B cell (primary cell): ENCODE data around the gene CARHSP1. TPM values are rescaled to one million over a fixed set of nuclear protein-coding genes. Genes with fewer than 3 reads are reported as not detected.
"Not testable (repeated sequence)": the region's sequence is repeated elsewhere in the genome, so short reads cannot be mapped to it uniquely, and the experiment has no call there.

ENCODE experiments used
- ATAC-seq: fragments of 200-7000 bp; cut with Tn5 transposase; one replicate; pipeline ENCODE4 v1.10.0; 2021; ENCODE audit warnings: low read depth, mild to moderate bottlenecking, moderate number of reproducible peaks, moderate library complexity
- CTCF ChIA-PET: fragments of 350-600 bp; sonication (Branson Sonifier 250); formaldehyde crosslinking; loops from one replicate; lab custom pipeline; 2021; ENCODE audit warnings: antibody characterized with exemption, inconsistent platforms; lab: Charles Lee
- POLR2A ChIA-PET: fragments of 350-600 bp; sonication (Branson Sonifier 250); formaldehyde crosslinking; loops from one replicate; lab custom pipeline; 2021; ENCODE audit warnings: antibody characterized with exemption; lab: Charles Lee
- DNase-seq: peaks from one replicate; pipeline ENCODE4 v3.0.0; 2013
- H2AFZ ChIP-seq: 2 replicates; pipeline ENCODE4 v1.6.1; 2012; ENCODE audit warnings: mild to moderate bottlenecking, low read depth, low read length; ENCODE audit not compliant: insufficient read depth, poor library complexity, severe bottlenecking
- H3K27ac ChIP-seq, 2 donors: 1 replicate in 1 of 2; 2 replicates in 1 of 2; pipeline ENCODE4 v1.5.1; 2012 to 2013; ENCODE audit warnings: low read length in 2 of 2, mild to moderate bottlenecking in 2 of 2, moderate library complexity in 1 of 2
- H3K27me3 ChIP-seq, 4 experiments: fragments of 200-600 bp in 1 of 4; sonication (generic) in 1 of 4; replicated peaks in 1 of 4; 1 replicate in 2 of 4; 2 replicates in 2 of 4; pipeline versions ENCODE4 v1.6.1 to v1.7.0; 2013 to 2016; ENCODE audit warnings: low read length in 3 of 4, mild to moderate bottlenecking in 2 of 4, mixed read lengths in 1 of 4, moderate library complexity in 1 of 4; ENCODE audit not compliant: insufficient read depth in 4 of 4, control insufficient read depth in 3 of 4; ENCODE audit errors: control extremely low read depth in 1 of 4
- H3K36me3 ChIP-seq, 2 experiments: replicated peaks in 1 of 2; 1 replicate in 1 of 2; 2 replicates in 1 of 2; pipeline versions ENCODE4 v1.6.1 to v1.7.1; 2013; ENCODE audit warnings: low read length in 1 of 2; ENCODE audit not compliant: insufficient read depth in 2 of 2, control insufficient read depth in 1 of 2; ENCODE audit errors: control extremely low read depth in 1 of 2, extremely low read depth in 1 of 2
- H3K4me1 ChIP-seq, 2 donors: fragments of 200-600 bp in 1 of 2; sonication (generic) in 1 of 2; 1 replicate in 1 of 2; 2 replicates in 1 of 2; pipeline versions ENCODE4 v1.5.1 to v1.6.1; 2013 to 2017; ENCODE audit warnings: low read length in 2 of 2; ENCODE audit not compliant: control insufficient read depth in 2 of 2, insufficient read depth in 2 of 2
- H3K4me2 ChIP-seq: replicated peaks from 2 replicates; pipeline ENCODE3; 2012; ENCODE audit warnings: mild to moderate bottlenecking, low read depth, low read length; ENCODE audit not compliant: poor library complexity, severe bottlenecking
- H3K4me3 ChIP-seq, 5 experiments: fragments of 200-600 bp in 1 of 5; sonication (generic) in 1 of 5; 1 replicate in 3 of 5; 2 replicates in 2 of 5; pipeline versions ENCODE4 v1.5.1 to v1.7.0; 2011 to 2016; ENCODE audit warnings: low read length in 4 of 5, mild to moderate bottlenecking in 4 of 5, low read depth in 2 of 5, control low read depth in 1 of 5, moderate library complexity in 1 of 5; ENCODE audit not compliant: insufficient read depth in 1 of 5; ENCODE audit errors: control extremely low read depth in 1 of 5, extremely low read depth in 1 of 5
- H3K79me2 ChIP-seq: fragments of 200-600 bp; sonication (generic); one replicate; pipeline ENCODE4 v1.6.0; 2016; ENCODE audit warnings: low read length; ENCODE audit not compliant: control insufficient read depth, insufficient read depth
- H3K9ac ChIP-seq: fragments of 200-600 bp; sonication (generic); 2 replicates; pipeline ENCODE4 v1.6.1; 2017; ENCODE audit warnings: mild to moderate bottlenecking, low read length, moderate library complexity
- H3K9me3 ChIP-seq, 3 donors: one replicate each; pipeline versions ENCODE4 v1.6.1 to v1.7.1; 2013; ENCODE audit warnings: low read length in 2 of 3; ENCODE audit not compliant: control insufficient read depth in 2 of 3, insufficient read depth in 1 of 3; ENCODE audit errors: control extremely low read depth in 1 of 3
- H4K20me1 ChIP-seq: 2 replicates; pipeline ENCODE4 v1.6.0; 2012; ENCODE audit warnings: mild to moderate bottlenecking, low read length; ENCODE audit not compliant: insufficient read depth, control insufficient read depth, poor library complexity, severe bottlenecking
- H3K27ac Mint-ChIP-seq: one replicate; pipeline ENCODE4 v1.8.0; 2021; ENCODE audit warnings: mixed read lengths
- H3K27me3 Mint-ChIP-seq: one replicate; pipeline ENCODE4 v1.8.0; 2021; ENCODE audit warnings: mixed read lengths
- H3K4me1 Mint-ChIP-seq: one replicate; pipeline ENCODE4 v1.8.0; 2021; ENCODE audit warnings: mixed read lengths
- H3K4me3 Mint-ChIP-seq: one replicate; pipeline ENCODE4 v1.8.0; 2021; ENCODE audit warnings: mixed read lengths
- H3K9me3 Mint-ChIP-seq: one replicate; pipeline ENCODE4 v1.8.0; 2022; ENCODE audit warnings: mixed read lengths; ENCODE audit not compliant: insufficient read depth
- EZH2 ChIP-seq: IDR thresholded peaks from 2 replicates; pipeline ENCODE4 v1.6.1; 2012; ENCODE audit warnings: borderline replicate concordance, low read depth, mild to moderate bottlenecking, moderate library complexity, low read length; ENCODE audit not compliant: insufficient read depth, poor library complexity, severe bottlenecking
- WGBS: methylation state at CpG from one replicate; pipeline ENCODE4 v1.1.5; 2013; ENCODE audit warnings: missing lambda C conversion rate; ENCODE audit not compliant: insufficient coverage; 5-methylcytosine and 5-hydroxymethylcytosine counted together
- intact Hi-C: fragments of 100-400 bp; cut with micrococcal nuclease; formaldehyde crosslinking; loops from one replicate; pipeline ENCODE4 v1.10.0; 2022
- polyA plus RNA-seq: library from polyadenylated mRNA; depleted of rRNA; stranded (reverse); fragments of >200 nt; gene quantifications from 2 replicates; pipeline ENCODE4 v1.2.3, GENCODE V29; 2012
- total RNA-seq, 2 donors: library from RNA; stranded (reverse); fragments of 120-200 nt in 1 of 2; gene quantifications; 1 replicate in 1 of 2; 2 replicates in 1 of 2; pipeline versions ENCODE4 v1.2.3 to v1.2.4, GENCODE V29; 2013 to 2022
- TF ChIP-seq, protein P1 (sequence below): fragments of 200-600 bp; IDR thresholded peaks from one replicate; pipeline ENCODE4 v1.8.0; 2022; ENCODE audit warnings: antibody characterized with exemption, mild to moderate bottlenecking

CARHSP1 gene
- total and polyA plus RNA-seq, 2 donors (not counting 1 experiment from before 2014, with no cell fraction given), result 26.5 to 63.1 TPM

DNA sequence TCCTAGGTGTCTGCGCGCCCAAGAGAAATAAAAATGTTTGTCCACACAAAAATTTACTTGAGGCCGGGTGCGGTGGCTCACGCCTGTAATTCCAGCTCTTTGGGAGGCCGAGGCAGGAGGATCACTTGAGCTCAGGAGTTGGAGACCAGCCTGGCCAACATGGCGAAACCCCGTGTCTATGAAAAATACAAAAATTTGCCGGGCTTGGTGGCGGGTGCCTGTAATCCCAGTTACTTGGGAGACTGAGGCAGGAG lies 1.1 kb upstream of the CARHSP1 start:
- ATAC-seq, H3K9me3 Mint-ChIP-seq, H3K27ac ChIP-seq, H3K9me3 ChIP-seq, H3K36me3 ChIP-seq, H3K4me3 ChIP-seq, H3K27me3 ChIP-seq, H3K27me3 Mint-ChIP-seq, DNase-seq: not testable (repeated sequence)
- peak overlapping the region; percentile 92 for H3K27ac Mint-ChIP-seq
- Histone ChIP-seq H4K20me1 (peaks cover 33% of the 10 kb centered on the region), H3K4me1 (peaks cover 26 to 57% of the 10 kb centered on the region in 2 donors), H3K9ac (peak overlapping the region; percentile 62), H2AFZ (peak overlapping the region; percentile 59), H3K79me2 (peaks cover 36% of the 10 kb centered on the region), H3K4me2 (peak overlapping the region; percentile 99)
- H3K4me1 Mint-ChIP-seq, result peaks cover 48% of the 10 kb centered on the region
- intact Hi-C loops, result loop anchor here (1.0 to 5.0 kb wide), 7 partner anchors 21 to 1872 kb away; partner anchors contain the start of genes ABAT, HAPSTR1, NUBP1 and PMM2
- 95% methylated on average over 10 of the region's 10 CpGs for WGBS
- H3K4me3 Mint-ChIP-seq, result peak overlapping the region; percentile 94
- ChIA-PET CTCF (interaction anchor here (0.7 to 3.8 kb wide), 3 partner anchors 9 to 72 kb away, joined by 4 to 42 read pairs (median 4); partner anchors contain the start of genes LITAFD, PMM2 and TMEM186), POLR2A (interaction anchor here (2.3 kb wide), 1 partner anchor 10 kb away, joined by 11 read pairs; no protein-coding TSS in a partner anchor)

DNA sequence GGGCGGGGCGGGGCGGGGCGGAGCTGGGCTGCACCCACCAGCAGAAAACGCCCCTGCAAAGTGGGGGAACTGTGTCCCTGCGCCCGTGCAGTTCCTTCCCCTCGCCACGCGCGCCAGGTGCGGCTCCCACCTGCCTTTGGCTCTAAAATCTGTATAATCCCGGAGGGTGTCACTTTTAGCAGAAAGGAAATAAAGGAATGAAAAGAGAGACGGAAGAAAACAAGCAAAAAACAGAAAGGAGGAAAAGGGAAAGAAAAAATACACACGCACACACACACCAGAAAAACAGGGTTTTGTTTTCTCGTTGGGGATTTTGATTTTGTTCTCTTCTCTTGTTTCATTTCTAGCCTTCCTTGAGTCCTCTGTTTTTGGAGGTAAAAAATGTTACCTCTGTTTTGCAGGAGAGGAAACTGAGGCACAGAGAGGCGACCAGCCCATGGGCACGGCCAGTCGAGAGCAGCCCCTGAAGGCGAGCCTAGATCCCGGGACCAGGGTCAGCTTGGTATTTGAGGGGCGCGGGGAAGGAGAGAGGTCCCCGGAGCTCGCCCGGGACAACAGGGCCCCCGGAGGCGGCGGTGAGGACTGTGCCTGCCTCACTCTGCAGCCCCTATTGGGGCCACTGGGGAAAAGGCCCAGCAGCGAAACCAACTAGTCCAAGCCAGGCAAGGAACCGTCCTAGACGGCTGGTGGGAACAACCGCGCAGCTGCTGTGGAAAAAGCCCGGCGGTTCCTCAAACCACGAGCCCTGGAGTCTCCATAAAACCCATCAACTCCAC lies 594 bp upstream of the CARHSP1 start:
- Histone ChIP-seq H3K36me3 (no peaks in the 10 kb centered on the region), H3K4me3 (peak overlapping the region; percentile 59 to 89 (median 77)), H3K79me2 (peaks cover 41% of the 10 kb centered on the region), H3K9ac (peak overlapping the region; percentile 62), H3K4me1 (peaks cover 32 to 62% of the 10 kb centered on the region in 2 donors), H4K20me1 (peaks cover 38% of the 10 kb centered on the region), H3K9me3 (no peaks in the 10 kb centered on the region), H3K27me3 (no peaks in the 10 kb centered on the region), H3K4me2 (peak overlapping the region; percentile 99), H3K27ac (no peak overlapping the region), H2AFZ (peak overlapping the region; percentile 59)
- TF ChIP-seq, protein P1, sequence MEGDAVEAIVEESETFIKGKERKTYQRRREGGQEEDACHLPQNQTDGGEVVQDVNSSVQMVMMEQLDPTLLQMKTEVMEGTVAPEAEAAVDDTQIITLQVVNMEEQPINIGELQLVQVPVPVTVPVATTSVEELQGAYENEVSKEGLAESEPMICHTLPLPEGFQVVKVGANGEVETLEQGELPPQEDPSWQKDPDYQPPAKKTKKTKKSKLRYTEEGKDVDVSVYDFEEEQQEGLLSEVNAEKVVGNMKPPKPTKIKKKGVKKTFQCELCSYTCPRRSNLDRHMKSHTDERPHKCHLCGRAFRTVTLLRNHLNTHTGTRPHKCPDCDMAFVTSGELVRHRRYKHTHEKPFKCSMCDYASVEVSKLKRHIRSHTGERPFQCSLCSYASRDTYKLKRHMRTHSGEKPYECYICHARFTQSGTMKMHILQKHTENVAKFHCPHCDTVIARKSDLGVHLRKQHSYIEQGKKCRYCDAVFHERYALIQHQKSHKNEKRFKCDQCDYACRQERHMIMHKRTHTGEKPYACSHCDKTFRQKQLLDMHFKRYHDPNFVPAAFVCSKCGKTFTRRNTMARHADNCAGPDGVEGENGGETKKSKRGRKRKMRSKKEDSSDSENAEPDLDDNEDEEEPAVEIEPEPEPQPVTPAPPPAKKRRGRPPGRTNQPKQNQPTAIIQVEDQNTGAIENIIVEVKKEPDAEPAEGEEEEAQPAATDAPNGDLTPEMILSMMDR, result no peak
- no peak for TF ChIP-seq EZH2
- DNase-seq (peak; percentile 34), ATAC-seq (no peak)
- ChIA-PET CTCF (interaction anchor here (0.6 to 3.8 kb wide), 8 partner anchors 11 to 297 kb away, joined by 3 to 42 read pairs (median 4); partner anchors contain the start of genes LITAFD, PMM2 and TMEM186), POLR2A (interaction anchor here (0.6 to 1.5 kb wide), 8 partner anchors 22 to 1875 kb away, joined by 3 to 9 read pairs (median 4); partner anchors contain the start of genes HAPSTR1, PMM2 and TMEM186)
- Mint-ChIP-seq H3K4me1 (peaks cover 49% of the 10 kb centered on the region), H3K4me3 (peak overlapping the region; percentile 94), H3K9me3 (no peaks in the 10 kb centered on the region), H3K27ac (peak overlapping the region; percentile 92), H3K27me3 (no peaks in the 10 kb centered on the region)
- 18% methylated on average over 31 of the region's 37 CpGs for WGBS
- intact Hi-C loops, result loop anchor here (1.0 to 5.0 kb wide), 7 partner anchors 22 to 1873 kb away; partner anchors contain the start of genes ABAT, HAPSTR1, NUBP1 and PMM2
